Duodenal mucosa (tissue), 2 donors: ENCODE measurements around the gene HOXD9.

Source experiments
- H3K27ac ChIP-seq: one replicate; pipeline ENCODE4 v1.7.0; 2013; ENCODE audit warnings: low read depth, low read length
- H3K27me3 ChIP-seq, 2 donors: one replicate each; pipeline ENCODE4 v1.7.0; 2013; ENCODE audit warnings: low read length in 2 of 2, control low read depth in 1 of 2; ENCODE audit not compliant: insufficient read depth in 2 of 2, control insufficient read depth in 1 of 2
- H3K36me3 ChIP-seq, 2 donors: one replicate each; pipeline ENCODE4 v1.7.0; 2013; ENCODE audit warnings: low read length in 2 of 2, control low read depth in 1 of 2; ENCODE audit not compliant: insufficient read depth in 2 of 2, control insufficient read depth in 1 of 2
- H3K4me1 ChIP-seq, 2 donors: one replicate each; pipeline ENCODE4 v1.7.0; 2013; ENCODE audit warnings: low read length in 2 of 2, control low read depth in 1 of 2; ENCODE audit not compliant: insufficient read depth in 2 of 2, control insufficient read depth in 1 of 2
- H3K4me3 ChIP-seq, 2 donors: one replicate each; pipeline ENCODE4 v1.7.0; 2013; ENCODE audit warnings: low read length in 2 of 2, low read depth in 1 of 2
- H3K9ac ChIP-seq, 2 donors: one replicate each; pipeline ENCODE4 v1.7.0; 2013; ENCODE audit warnings: low read length in 2 of 2, low read depth in 1 of 2
- H3K9me3 ChIP-seq, 2 donors: one replicate each; pipeline ENCODE4 v1.7.0; 2013; ENCODE audit warnings: low read length in 2 of 2, control low read depth in 1 of 2; ENCODE audit not compliant: control insufficient read depth in 1 of 2

Gene HOXD9

DNA sequence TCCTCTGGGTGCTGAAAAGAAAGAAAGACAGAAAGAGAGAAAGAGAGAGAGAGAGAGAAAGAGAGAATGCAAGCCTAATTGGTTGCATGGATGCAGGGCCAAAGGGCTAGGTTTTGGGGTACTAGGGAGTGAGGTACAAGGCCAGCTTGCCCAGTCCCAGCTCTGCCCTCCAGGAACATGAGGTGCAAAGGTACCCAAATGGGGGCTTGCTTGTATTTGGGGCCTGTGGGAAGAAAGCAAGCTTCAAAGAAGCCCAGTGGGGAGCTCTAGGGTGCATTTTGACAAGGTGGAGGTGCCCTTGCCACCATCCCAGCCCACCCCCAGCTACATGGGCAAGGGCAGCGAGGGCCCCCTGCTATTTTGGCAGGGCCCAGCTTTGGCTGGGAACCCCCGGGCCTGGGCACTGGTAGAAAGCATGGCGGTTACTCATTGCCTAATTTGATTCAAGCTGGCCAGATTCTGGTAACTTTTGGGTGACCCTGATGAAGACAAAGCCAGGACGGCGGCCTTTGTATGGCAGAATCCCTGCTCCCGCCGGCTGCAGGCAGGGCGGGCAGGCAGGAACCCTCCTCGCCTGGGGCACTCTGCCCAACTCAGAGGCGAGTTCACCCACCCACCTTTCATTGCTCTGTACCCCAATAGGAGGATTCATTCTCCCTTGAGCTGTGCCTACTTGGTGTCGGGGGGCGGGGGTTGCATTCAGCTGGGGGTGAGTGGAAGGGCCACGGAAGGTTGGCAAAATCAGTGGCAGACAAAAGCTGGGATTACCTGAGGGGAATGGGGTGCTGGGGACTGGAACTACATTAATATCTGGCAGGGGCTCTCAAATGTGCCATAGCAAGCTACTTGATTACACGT, 28.3 kb downstream of the HOXD9 start:
- H3K9me3 ChIP-seq = no peaks in the 10 kb centered on the region
- no peak overlapping the region for H3K9ac ChIP-seq
- no peaks in the 10 kb centered on the region for H3K36me3 ChIP-seq
- no peak overlapping the region for H3K27ac ChIP-seq
- no peak overlapping the region for H3K4me3 ChIP-seq
- no peaks in the 10 kb centered on the region for H3K4me1 ChIP-seq
- H3K27me3 ChIP-seq = peaks cover 81 to 97% of the 10 kb centered on the region in 2 donors

- peak within 1 kb of the TSS; percentile 20 for H3K27ac ChIP-seq
Observed at GRCh38 chr2:176151442-176152287, 29.1 kb downstream of the HOXD9 start, which contains the start of gene HOXD4. TSS of gene HOXD4 (plus strand) at chr2:176151550. CDS start at chr2:176151634, 84 bp downstream.

GRCh38 chr2:176152350-176153181, 30.0 kb downstream of the HOXD9 start:
- peaks cover 87 to 94% of the 10 kb centered on the region in 2 donors for H3K27me3 ChIP-seq
- H3K4me3 ChIP-seq = no peak overlapping the region

More at GRCh38 chr2:176151442-176152287, 29.1 kb downstream of the HOXD9 start, which contains the start of gene HOXD4:
- H3K4me1 ChIP-seq = no peaks in the 10 kb centered on the region
- no peaks in the 10 kb centered on the region for H3K9me3 ChIP-seq
- no peaks in the 10 kb centered on the region for H3K36me3 ChIP-seq
- H3K4me3 ChIP-seq = no peak within 1 kb of the TSS
- H3K27me3 ChIP-seq = peaks cover 83 to 96% of the 10 kb centered on the region in 2 donors
- no peak within 1 kb of the TSS for H3K9ac ChIP-seq

DNA sequence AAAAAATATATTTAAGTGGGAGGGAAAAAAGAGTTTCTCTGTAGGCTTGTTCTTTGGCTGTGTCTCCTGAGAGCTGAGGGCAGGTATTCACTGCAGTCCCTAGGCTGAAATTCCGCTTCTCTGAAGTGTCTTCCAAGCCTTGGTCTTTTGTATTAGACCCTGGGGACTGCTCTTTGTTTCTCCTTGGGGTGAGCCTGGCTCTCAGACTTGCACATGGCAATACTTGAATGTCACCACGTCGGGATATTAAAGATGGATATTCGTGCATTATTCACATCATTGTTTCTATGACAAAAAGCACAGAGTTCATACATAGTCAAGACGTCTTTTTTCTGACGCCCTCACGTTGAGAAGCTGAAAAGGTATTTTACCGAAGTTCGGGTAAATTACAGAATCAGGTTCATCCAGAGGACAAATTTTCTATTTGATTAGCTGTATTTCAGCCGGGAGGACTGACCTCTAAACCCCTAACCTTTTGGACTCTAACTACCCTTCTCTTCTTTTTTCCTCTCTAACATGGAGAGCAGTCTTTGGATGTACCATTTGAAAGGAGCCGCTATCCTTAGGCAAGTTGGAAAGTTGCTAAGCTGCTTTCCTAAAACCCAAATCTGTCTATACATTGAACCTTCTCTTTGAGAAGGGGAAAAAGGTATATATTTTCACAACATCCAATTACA, 32.2 kb downstream of the HOXD9 start:
- peaks cover 82 to 94% of the 10 kb centered on the region in 2 donors for H3K27me3 ChIP-seq
- no peaks in the 10 kb centered on the region for H3K36me3 ChIP-seq
- no peak overlapping the region for H3K27ac ChIP-seq
- H3K4me1 ChIP-seq = no peaks in the 10 kb centered on the region
- H3K9me3 ChIP-seq = no peaks in the 10 kb centered on the region
- H3K9ac ChIP-seq = no peak overlapping the region
- no peak overlapping the region for H3K4me3 ChIP-seq

More at GRCh38 chr2:176152350-176153181, 30.0 kb downstream of the HOXD9 start:
- no peaks in the 10 kb centered on the region for H3K9me3 ChIP-seq
- H3K27ac ChIP-seq = peak overlapping the region; percentile 20
- H3K9ac ChIP-seq = no peak overlapping the region
- no peaks in the 10 kb centered on the region for H3K36me3 ChIP-seq
- H3K4me1 ChIP-seq = no peaks in the 10 kb centered on the region

- no peaks in the 10 kb centered on the region for H3K4me1 ChIP-seq
- no peak overlapping the region for H3K27ac ChIP-seq
- H3K4me3 ChIP-seq = no peak overlapping the region
- peaks cover 83 to 94% of the 10 kb centered on the region in 2 donors for H3K27me3 ChIP-seq
- no peak overlapping the region for H3K9ac ChIP-seq
- no peaks in the 10 kb centered on the region for H3K9me3 ChIP-seq
- no peaks in the 10 kb centered on the region for H3K36me3 ChIP-seq
Observed at GRCh38 chr2:176155356-176156044, 33.0 kb downstream of the HOXD9 start.

GRCh38 chr2:176156301-176156806, 33.8 kb downstream of the HOXD9 start:
- no peaks in the 10 kb centered on the region for H3K4me1 ChIP-seq
- peaks cover 82 to 93% of the 10 kb centered on the region in 2 donors for H3K27me3 ChIP-seq
- no peaks in the 10 kb centered on the region for H3K9me3 ChIP-seq
- no peak overlapping the region for H3K9ac ChIP-seq
- no peaks in the 10 kb centered on the region for H3K36me3 ChIP-seq
- H3K27ac ChIP-seq = no peak overlapping the region
- H3K4me3 ChIP-seq = no peak overlapping the region

- Histone ChIP-seq H3K27me3 (peaks cover 81 to 93% of the 10 kb centered on the region in 2 donors), H3K9me3 (no peaks in the 10 kb centered on the region), H3K4me3 (no peak within 1 kb of the TSS), H3K4me1 (no peaks in the 10 kb centered on the region), H3K36me3 (no peaks in the 10 kb centered on the region), H3K27ac (no peak within 1 kb of the TSS), H3K9ac (no peak within 1 kb of the TSS)
Observed at GRCh38 chr2:176156807-176157498, 34.4 kb downstream of the HOXD9 start, which contains the start of gene HOXD3. TSS of gene HOXD3 (plus strand) at chr2:176157307. CDS start at chr2:176169115, 11,808 bp downstream.

DNA sequence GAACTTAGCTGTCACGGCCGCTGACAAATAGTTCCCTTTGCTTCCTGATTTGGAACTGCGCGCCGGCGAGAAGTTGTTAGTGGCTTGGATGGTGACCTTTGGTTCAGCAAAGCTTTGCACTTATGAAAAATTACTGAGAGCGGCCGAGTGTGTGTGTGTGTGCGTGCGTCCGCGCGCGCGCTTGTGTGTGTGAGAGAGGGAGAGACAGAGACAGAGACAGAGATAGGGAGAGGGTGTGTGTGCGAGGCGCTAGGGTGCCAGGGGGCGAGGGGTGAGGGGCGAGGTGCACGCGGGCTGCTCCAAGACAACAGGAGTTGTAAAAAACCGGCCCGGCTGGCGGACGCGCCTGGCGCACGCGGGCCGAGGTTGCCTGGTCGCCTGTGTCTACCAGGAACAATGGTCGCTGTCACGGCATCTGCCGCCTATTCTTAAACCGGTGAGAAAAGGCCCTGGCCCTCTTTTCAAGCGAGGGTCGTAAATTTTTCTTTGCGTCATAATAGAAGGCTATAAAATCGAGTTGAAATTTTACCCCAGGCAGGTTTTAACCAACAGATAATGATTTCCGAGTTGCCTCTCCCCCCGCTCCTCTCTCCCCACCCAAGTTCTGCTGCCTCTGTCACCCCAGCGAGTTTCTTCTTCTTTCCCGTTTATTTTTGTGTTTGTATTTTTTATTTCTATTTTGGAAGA, 35.1 kb downstream of the HOXD9 start:
- no peaks in the 10 kb centered on the region for H3K9me3 ChIP-seq
- H3K27ac ChIP-seq = no peak overlapping the region
- no peak overlapping the region for H3K9ac ChIP-seq
- no peak overlapping the region for H3K4me3 ChIP-seq
- no peaks in the 10 kb centered on the region for H3K4me1 ChIP-seq
- no peaks in the 10 kb centered on the region for H3K36me3 ChIP-seq
- H3K27me3 ChIP-seq = peaks cover 84 to 92% of the 10 kb centered on the region in 2 donors
